ENCODE measurements around the gene RHAG. TPM values are rescaled to one million over a fixed set of nuclear protein-coding genes. Genes with fewer than 3 reads are reported as not detected.

Gene RHAG
- total RNA-seq, 1 experiment from 2014 or later: 0.31 TPM

DNA sequence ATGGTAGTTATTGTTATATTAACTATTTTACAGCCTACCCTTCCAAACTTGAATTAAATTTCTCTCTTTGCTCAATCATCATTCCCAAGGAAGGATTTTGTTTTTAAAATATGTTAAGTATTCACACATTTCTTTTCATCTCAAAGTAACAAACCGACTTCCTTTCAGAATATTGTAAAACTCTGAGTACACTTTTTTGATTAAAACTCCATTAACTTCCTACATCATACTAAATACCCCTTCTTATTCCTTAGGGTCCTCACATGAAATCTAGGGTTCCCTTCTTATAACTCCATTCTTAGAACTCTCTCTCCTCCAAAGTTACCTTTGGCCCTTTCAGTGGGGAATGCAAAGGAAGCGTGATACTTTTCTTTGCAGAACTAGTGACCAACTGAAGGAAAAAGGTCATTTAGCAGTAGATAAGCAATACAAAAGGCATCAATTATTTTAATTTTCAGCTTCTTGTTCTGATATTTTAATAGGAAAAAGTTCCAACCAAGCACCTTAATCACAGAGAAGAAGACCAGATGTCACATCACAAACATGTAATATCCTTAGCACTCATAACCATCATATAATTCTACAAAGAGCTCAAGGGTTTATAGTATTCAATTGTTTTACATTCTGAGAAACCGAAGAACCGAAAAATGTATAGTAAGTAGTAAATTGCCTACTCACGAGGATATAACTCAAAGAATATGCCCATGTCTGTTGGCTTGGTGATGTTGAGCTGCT is 494 bp downstream of the RHAG start:
- no peak for ATAC-seq
- ChIA-PET CTCF (interaction anchor here (1.3 kb wide), 1 partner anchor 395 kb away, joined by 3 read pairs; no protein-coding TSS in a partner anchor), POLR2A (no interaction called here)
- Mint-ChIP-seq H3K27ac (no peak overlapping the region), H3K9me3 (no peaks in the 10 kb centered on the region), H3K36me3 (no peaks in the 10 kb centered on the region), H3K27me3 (ENCODE audit: low read depth) (no peaks in the 10 kb centered on the region), H3K4me1 (peaks cover 6% of the 10 kb centered on the region; the same call in 1 of the 2 replicates), H3K4me3 (no peak overlapping the region)
- DNase-seq (ENCODE audit: low spot score): no peak
- TF ChIP-seq, protein P1, sequence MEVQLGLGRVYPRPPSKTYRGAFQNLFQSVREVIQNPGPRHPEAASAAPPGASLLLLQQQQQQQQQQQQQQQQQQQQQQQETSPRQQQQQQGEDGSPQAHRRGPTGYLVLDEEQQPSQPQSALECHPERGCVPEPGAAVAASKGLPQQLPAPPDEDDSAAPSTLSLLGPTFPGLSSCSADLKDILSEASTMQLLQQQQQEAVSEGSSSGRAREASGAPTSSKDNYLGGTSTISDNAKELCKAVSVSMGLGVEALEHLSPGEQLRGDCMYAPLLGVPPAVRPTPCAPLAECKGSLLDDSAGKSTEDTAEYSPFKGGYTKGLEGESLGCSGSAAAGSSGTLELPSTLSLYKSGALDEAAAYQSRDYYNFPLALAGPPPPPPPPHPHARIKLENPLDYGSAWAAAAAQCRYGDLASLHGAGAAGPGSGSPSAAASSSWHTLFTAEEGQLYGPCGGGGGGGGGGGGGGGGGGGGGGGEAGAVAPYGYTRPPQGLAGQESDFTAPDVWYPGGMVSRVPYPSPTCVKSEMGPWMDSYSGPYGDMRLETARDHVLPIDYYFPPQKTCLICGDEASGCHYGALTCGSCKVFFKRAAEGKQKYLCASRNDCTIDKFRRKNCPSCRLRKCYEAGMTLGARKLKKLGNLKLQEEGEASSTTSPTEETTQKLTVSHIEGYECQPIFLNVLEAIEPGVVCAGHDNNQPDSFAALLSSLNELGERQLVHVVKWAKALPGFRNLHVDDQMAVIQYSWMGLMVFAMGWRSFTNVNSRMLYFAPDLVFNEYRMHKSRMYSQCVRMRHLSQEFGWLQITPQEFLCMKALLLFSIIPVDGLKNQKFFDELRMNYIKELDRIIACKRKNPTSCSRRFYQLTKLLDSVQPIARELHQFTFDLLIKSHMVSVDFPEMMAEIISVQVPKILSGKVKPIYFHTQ (CRISPR knock-in tag; IDR thresholded peaks at IDR 0.05): no peak
- TF ChIP-seq NR1H2 (CRISPR knock-in tag; IDR thresholded peaks at IDR 0.05) (no peak), ZNF671 (CRISPR knock-in tag; IDR thresholded peaks at IDR 0.05) (no peak), ZNF263 (CRISPR knock-in tag; IDR thresholded peaks at IDR 0.05; ENCODE audit: low read depth) (no peak), ETV6 (CRISPR knock-in tag; IDR thresholded peaks at IDR 0.05) (no peak)

DNA sequence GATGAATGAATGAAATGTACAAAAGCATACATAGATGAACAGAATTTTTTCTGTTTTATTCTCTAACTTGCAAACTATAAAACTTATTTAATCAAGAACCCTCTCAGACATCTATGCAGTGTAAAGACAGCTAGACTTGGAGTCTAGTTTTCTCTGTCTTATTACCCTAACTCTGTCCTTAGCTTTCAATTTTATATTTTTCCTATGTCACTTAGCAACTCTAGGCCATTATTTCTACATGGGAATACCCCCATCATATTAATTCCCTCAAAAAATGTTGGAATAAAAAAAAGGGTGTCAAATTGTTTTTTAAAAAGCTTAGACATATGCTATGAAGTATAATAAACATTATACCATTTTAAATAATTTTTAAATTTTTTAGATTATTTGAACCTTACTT is 1.2 kb downstream of the RHAG start:
- CTCF ChIA-PET: interaction anchor here (1.3 kb wide), 1 partner anchor 395 kb away, joined by 3 read pairs; no protein-coding TSS in a partner anchor
- H3K4me3 Mint-ChIP-seq: no peak overlapping the region
- POLR2A ChIA-PET: no interaction called here

DNA sequence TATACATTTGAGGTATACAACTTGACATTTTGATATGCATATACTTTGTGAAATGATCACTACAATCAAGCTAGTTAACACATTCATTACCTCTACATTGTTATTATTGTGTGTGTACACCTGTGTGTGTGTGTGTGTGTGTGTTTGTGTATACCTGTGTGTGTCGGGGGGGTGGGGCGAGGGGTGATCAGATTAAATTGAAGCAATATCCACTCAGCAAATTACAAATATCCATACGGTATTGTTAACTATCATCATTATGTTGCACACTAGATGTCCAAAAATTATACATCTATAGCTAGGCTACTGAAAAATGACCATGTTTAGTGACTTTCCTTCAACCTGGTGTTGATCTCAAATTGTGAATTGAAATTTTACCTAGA is 1.8 kb downstream of the RHAG start:
- Mint-ChIP-seq H3K4me1 (peaks cover 6% of the 10 kb centered on the region; the same call in 1 of the 2 replicates), H3K4me3 (no peak overlapping the region), H3K9me3 (no peaks in the 10 kb centered on the region), H3K27ac (no peak overlapping the region), H3K27me3 (ENCODE audit: low read depth) (no peaks in the 10 kb centered on the region), H3K36me3 (no peaks in the 10 kb centered on the region)
- no peak for DNase-seq (ENCODE audit: low spot score)
- no peak for ATAC-seq
- POLR2A ChIA-PET: no interaction called here
- CTCF ChIA-PET: interaction anchor here (1.3 kb wide), 1 partner anchor 396 kb away, joined by 3 read pairs; no protein-coding TSS in a partner anchor
- TF ChIP-seq, protein P2, sequence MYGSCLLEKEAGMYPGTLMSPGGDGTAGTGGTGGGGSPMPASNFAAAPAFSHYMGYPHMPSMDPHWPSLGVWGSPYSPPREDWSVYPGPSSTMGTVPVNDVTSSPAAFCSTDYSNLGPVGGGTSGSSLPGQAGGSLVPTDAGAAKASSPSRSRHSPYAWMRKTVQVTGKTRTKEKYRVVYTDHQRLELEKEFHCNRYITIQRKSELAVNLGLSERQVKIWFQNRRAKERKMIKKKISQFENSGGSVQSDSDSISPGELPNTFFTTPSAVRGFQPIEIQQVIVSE (CRISPR knock-in tag; IDR thresholded peaks at IDR 0.05; ENCODE audit: borderline replicate concordance): no peak
- TF ChIP-seq, protein P3, sequence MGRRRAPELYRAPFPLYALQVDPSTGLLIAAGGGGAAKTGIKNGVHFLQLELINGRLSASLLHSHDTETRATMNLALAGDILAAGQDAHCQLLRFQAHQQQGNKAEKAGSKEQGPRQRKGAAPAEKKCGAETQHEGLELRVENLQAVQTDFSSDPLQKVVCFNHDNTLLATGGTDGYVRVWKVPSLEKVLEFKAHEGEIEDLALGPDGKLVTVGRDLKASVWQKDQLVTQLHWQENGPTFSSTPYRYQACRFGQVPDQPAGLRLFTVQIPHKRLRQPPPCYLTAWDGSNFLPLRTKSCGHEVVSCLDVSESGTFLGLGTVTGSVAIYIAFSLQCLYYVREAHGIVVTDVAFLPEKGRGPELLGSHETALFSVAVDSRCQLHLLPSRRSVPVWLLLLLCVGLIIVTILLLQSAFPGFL (CRISPR knock-in tag; IDR thresholded peaks at IDR 0.05; ENCODE audit: borderline replicate concordance): no peak
- TF ChIP-seq ESRRA (CRISPR knock-in tag; IDR thresholded peaks at IDR 0.05; ENCODE audit: borderline replicate concordance): no peak
- no peak for TF ChIP-seq JAZF1 (CRISPR knock-in tag; IDR thresholded peaks at IDR 0.05)
- no peak for TF ChIP-seq NFATC4 (CRISPR knock-in tag; IDR thresholded peaks at IDR 0.05)
- TF ChIP-seq, protein P4, sequence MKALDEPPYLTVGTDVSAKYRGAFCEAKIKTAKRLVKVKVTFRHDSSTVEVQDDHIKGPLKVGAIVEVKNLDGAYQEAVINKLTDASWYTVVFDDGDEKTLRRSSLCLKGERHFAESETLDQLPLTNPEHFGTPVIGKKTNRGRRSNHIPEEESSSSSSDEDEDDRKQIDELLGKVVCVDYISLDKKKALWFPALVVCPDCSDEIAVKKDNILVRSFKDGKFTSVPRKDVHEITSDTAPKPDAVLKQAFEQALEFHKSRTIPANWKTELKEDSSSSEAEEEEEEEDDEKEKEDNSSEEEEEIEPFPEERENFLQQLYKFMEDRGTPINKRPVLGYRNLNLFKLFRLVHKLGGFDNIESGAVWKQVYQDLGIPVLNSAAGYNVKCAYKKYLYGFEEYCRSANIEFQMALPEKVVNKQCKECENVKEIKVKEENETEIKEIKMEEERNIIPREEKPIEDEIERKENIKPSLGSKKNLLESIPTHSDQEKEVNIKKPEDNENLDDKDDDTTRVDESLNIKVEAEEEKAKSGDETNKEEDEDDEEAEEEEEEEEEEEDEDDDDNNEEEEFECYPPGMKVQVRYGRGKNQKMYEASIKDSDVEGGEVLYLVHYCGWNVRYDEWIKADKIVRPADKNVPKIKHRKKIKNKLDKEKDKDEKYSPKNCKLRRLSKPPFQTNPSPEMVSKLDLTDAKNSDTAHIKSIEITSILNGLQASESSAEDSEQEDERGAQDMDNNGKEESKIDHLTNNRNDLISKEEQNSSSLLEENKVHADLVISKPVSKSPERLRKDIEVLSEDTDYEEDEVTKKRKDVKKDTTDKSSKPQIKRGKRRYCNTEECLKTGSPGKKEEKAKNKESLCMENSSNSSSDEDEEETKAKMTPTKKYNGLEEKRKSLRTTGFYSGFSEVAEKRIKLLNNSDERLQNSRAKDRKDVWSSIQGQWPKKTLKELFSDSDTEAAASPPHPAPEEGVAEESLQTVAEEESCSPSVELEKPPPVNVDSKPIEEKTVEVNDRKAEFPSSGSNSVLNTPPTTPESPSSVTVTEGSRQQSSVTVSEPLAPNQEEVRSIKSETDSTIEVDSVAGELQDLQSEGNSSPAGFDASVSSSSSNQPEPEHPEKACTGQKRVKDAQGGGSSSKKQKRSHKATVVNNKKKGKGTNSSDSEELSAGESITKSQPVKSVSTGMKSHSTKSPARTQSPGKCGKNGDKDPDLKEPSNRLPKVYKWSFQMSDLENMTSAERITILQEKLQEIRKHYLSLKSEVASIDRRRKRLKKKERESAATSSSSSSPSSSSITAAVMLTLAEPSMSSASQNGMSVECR (CRISPR knock-in tag; IDR thresholded peaks at IDR 0.05; ENCODE audit: borderline replicate concordance): no peak
- no peak for TF ChIP-seq FOXP1 (CRISPR knock-in tag; IDR thresholded peaks at IDR 0.05; ENCODE audit: borderline replicate concordance)
- TF ChIP-seq, protein P5, sequence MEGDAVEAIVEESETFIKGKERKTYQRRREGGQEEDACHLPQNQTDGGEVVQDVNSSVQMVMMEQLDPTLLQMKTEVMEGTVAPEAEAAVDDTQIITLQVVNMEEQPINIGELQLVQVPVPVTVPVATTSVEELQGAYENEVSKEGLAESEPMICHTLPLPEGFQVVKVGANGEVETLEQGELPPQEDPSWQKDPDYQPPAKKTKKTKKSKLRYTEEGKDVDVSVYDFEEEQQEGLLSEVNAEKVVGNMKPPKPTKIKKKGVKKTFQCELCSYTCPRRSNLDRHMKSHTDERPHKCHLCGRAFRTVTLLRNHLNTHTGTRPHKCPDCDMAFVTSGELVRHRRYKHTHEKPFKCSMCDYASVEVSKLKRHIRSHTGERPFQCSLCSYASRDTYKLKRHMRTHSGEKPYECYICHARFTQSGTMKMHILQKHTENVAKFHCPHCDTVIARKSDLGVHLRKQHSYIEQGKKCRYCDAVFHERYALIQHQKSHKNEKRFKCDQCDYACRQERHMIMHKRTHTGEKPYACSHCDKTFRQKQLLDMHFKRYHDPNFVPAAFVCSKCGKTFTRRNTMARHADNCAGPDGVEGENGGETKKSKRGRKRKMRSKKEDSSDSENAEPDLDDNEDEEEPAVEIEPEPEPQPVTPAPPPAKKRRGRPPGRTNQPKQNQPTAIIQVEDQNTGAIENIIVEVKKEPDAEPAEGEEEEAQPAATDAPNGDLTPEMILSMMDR (IDR thresholded peaks at IDR 0.05): no peak
- no peak for TF ChIP-seq ZNF263 (CRISPR knock-in tag; IDR thresholded peaks at IDR 0.05; ENCODE audit: low read depth)
- TF ChIP-seq ATF1 (CRISPR knock-in tag; IDR thresholded peaks at IDR 0.05): no peak
- TF ChIP-seq, protein P6, sequence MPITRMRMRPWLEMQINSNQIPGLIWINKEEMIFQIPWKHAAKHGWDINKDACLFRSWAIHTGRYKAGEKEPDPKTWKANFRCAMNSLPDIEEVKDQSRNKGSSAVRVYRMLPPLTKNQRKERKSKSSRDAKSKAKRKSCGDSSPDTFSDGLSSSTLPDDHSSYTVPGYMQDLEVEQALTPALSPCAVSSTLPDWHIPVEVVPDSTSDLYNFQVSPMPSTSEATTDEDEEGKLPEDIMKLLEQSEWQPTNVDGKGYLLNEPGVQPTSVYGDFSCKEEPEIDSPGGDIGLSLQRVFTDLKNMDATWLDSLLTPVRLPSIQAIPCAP (CRISPR knock-in tag; IDR thresholded peaks at IDR 0.05): no peak
- TF ChIP-seq CBFB (CRISPR knock-in tag; IDR thresholded peaks at IDR 0.05; ENCODE audit: low read depth): no peak
- no peak for TF ChIP-seq ZNF232 (CRISPR knock-in tag; IDR thresholded peaks at IDR 0.05)
- TF ChIP-seq SMAD4 (CRISPR knock-in tag; IDR thresholded peaks at IDR 0.05): no peak
- TF ChIP-seq MYBL2 (CRISPR knock-in tag; IDR thresholded peaks at IDR 0.05): no peak

More for the DNA sequence above, 1.2 kb downstream of the RHAG start:
- no peaks in the 10 kb centered on the region for H3K36me3 Mint-ChIP-seq
- no peak overlapping the region for H3K27ac Mint-ChIP-seq
- TF ChIP-seq SMAD3 (CRISPR knock-in tag; IDR thresholded peaks at IDR 0.05; ENCODE audit: borderline replicate concordance): no peak
- ATAC-seq (no peak), DNase-seq (ENCODE audit: low spot score) (no peak)
- no peaks in the 10 kb centered on the region for H3K9me3 Mint-ChIP-seq
- H3K4me1 Mint-ChIP-seq: peaks cover 6% of the 10 kb centered on the region; the same call in 1 of the 2 replicates
- H3K27me3 Mint-ChIP-seq (ENCODE audit: low read depth): no peaks in the 10 kb centered on the region

Data from WTC11 (cell line).